Measurements from ENCODE around the gene FCRLB. TPM values are rescaled to one million over a fixed set of nuclear protein-coding genes. Genes with fewer than 3 reads are reported as not detected.

The FCRLB gene
- total and polyA plus RNA-seq, 2 of the 13 experiments (the other 11 are each of a cell fraction or from before 2014, with no cell fraction given): 0.08 to 0.11 TPM

DNA sequence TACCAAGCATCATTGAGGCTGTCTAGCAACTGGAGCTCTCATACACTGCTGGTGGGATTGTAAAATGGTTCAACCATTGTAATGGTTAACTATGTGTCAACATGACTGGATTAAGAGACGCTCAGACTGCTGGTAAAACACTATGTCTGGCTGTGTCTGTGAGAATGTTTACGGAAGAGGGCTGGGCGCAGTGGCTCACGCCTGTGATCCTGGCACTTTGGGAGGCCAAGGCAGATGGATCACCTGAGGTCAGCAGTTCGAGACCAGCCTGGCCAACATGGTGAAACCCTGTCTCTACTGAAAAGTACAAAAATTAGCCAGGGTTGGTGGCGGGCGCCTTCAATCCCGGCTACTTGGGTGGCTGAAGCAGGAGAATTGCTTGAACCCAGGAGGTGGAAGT is 19.1 kb upstream of the FCRLB start (continued):
- TF ChIP-seq, protein P1, sequence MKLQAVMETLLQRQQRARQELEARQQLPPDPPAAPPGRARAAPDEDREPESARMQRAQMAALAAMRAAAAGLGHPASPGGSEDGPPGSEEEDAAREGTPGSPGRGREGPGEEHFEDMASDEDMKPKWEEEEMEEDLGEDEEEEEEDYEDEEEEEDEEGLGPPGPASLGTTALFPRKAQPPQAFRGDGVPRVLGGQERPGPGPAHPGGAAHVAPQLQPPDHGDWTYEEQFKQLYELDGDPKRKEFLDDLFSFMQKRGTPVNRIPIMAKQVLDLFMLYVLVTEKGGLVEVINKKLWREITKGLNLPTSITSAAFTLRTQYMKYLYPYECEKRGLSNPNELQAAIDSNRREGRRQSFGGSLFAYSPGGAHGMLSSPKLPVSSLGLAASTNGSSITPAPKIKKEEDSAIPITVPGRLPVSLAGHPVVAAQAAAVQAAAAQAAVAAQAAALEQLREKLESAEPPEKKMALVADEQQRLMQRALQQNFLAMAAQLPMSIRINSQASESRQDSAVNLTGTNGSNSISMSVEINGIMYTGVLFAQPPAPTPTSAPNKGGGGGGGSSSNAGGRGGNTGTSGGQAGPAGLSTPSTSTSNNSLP (IDR thresholded peaks at IDR 0.05; ENCODE audit: low read depth, low read length): peak; percentile 60; the same call in 1 of the 2 replicates
- TF ChIP-seq RXRA (CRISPR knock-in tag; IDR thresholded peaks at IDR 0.05) (peak; percentile 64; the same call in 1 of the 2 replicates), ZNF383 (CRISPR knock-in tag; IDR thresholded peaks at IDR 0.05; ENCODE audit: borderline replicate concordance) (no peak), ARID2 (CRISPR knock-in tag; IDR thresholded peaks at IDR 0.05; ENCODE audit: borderline replicate concordance) (no peak), THAP11 (CRISPR knock-in tag; IDR thresholded peaks at IDR 0.05) (peak; percentile 62), HOXA3 (CRISPR knock-in tag; IDR thresholded peaks at IDR 0.05) (peak; percentile 58; the same call in 1 of the 2 replicates), RAD21 (CRISPR knock-in tag; IDR thresholded peaks at IDR 0.05) (no peak), ZFP37 (CRISPR knock-in tag; IDR thresholded peaks at IDR 0.05; ENCODE audit: borderline replicate concordance) (no peak), SOX6 (IDR thresholded peaks at IDR 0.05) (no peak), SOX6 (CRISPR knock-in tag; IDR thresholded peaks at IDR 0.05) (peak; percentile 76), ZFP1 (CRISPR knock-in tag; IDR thresholded peaks at IDR 0.05) (no peak), DR1 (CRISPR knock-in tag; IDR thresholded peaks at IDR 0.05) (no peak), ZNF629 (CRISPR knock-in tag; conservative IDR thresholded peaks at IDR 0.05) (peak; percentile 59; the same call in 1 of the 2 replicates), NCOA1 (CRISPR knock-in tag; IDR thresholded peaks at IDR 0.05) (no peak), AHR (CRISPR knock-in tag; IDR thresholded peaks at IDR 0.05) (no peak), ZNF672 (CRISPR knock-in tag; IDR thresholded peaks at IDR 0.05) (no peak)
- TF ChIP-seq, protein P2, sequence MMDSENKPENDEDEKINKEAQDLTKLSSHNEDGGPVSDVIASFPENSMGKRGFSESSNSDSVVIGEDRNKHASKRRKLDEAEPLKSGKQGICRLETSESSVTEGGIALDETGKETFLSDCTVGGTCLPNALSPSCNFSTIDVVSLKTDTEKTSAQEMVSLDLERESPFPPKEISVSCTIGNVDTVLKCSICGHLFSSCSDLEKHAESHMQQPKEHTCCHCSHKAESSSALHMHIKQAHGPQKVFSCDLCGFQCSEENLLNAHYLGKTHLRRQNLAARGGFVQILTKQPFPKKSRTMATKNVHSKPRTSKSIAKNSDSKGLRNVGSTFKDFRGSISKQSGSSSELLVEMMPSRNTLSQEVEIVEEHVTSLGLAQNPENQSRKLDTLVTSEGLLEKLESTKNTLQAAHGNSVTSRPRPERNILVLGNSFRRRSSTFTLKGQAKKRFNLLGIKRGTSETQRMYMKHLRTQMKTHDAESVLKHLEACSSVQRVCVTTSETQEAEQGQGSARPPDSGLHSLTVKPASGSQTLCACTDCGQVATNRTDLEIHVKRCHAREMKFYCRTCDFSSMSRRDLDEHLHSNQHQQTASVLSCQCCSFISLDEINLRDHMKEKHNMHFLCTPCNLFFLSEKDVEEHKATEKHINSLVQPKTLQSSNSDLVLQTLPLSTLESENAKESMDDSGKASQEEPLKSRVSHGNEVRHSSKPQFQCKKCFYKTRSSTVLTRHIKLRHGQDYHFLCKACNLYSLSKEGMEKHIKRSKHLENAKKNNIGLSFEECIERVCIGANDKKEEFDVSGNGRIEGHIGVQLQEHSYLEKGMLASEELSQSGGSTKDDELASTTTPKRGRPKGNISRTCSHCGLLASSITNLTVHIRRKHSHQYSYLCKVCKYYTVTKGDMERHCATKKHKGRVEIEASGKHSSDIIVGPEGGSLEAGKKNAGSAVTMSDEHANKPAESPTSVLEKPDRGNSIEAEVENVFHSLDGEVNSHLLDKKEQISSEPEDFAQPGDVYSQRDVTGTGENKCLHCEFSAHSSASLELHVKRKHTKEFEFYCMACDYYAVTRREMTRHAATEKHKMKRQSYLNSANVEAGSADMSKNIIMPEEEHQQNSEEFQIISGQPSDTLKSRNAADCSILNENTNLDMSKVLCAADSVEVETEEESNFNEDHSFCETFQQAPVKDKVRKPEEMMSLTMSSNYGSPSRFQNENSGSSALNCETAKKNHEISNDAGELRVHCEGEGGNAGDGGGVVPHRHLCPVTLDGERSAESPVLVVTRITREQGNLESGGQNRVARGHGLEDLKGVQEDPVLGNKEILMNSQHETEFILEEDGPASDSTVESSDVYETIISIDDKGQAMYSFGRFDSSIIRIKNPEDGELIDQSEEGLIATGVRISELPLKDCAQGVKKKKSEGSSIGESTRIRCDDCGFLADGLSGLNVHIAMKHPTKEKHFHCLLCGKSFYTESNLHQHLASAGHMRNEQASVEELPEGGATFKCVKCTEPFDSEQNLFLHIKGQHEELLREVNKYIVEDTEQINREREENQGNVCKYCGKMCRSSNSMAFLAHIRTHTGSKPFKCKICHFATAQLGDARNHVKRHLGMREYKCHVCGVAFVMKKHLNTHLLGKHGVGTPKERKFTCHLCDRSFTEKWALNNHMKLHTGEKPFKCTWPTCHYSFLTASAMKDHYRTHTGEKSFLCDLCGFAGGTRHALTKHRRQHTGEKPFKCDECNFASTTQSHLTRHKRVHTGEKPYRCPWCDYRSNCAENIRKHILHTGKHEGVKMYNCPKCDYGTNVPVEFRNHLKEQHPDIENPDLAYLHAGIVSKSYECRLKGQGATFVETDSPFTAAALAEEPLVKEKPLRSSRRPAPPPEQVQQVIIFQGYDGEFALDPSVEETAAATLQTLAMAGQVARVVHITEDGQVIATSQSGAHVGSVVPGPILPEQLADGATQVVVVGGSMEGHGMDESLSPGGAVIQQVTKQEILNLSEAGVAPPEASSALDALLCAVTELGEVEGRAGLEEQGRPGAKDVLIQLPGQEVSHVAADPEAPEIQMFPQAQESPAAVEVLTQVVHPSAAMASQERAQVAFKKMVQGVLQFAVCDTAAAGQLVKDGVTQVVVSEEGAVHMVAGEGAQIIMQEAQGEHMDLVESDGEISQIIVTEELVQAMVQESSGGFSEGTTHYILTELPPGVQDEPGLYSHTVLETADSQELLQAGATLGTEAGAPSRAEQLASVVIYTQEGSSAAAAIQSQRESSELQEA (CRISPR knock-in tag; IDR thresholded peaks at IDR 0.05; ENCODE audit: not compliant biosample characterization): no peak
- TF ChIP-seq, protein P3, sequence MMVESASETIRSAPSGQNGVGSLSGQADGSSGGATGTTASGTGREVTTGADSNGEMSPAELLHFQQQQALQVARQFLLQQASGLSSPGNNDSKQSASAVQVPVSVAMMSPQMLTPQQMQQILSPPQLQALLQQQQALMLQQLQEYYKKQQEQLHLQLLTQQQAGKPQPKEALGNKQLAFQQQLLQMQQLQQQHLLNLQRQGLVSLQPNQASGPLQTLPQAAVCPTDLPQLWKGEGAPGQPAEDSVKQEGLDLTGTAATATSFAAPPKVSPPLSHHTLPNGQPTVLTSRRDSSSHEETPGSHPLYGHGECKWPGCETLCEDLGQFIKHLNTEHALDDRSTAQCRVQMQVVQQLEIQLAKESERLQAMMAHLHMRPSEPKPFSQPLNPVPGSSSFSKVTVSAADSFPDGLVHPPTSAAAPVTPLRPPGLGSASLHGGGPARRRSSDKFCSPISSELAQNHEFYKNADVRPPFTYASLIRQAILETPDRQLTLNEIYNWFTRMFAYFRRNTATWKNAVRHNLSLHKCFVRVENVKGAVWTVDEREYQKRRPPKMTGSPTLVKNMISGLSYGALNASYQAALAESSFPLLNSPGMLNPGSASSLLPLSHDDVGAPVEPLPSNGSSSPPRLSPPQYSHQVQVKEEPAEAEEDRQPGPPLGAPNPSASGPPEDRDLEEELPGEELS (CRISPR knock-in tag; IDR thresholded peaks at IDR 0.05): peak; percentile 95
- TF ChIP-seq, protein P4, sequence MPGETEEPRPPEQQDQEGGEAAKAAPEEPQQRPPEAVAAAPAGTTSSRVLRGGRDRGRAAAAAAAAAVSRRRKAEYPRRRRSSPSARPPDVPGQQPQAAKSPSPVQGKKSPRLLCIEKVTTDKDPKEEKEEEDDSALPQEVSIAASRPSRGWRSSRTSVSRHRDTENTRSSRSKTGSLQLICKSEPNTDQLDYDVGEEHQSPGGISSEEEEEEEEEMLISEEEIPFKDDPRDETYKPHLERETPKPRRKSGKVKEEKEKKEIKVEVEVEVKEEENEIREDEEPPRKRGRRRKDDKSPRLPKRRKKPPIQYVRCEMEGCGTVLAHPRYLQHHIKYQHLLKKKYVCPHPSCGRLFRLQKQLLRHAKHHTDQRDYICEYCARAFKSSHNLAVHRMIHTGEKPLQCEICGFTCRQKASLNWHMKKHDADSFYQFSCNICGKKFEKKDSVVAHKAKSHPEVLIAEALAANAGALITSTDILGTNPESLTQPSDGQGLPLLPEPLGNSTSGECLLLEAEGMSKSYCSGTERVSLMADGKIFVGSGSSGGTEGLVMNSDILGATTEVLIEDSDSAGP (CRISPR knock-in tag; IDR thresholded peaks at IDR 0.05; ENCODE audit: borderline replicate concordance): no peak

Measured in HepG2 (cell line).